IPS-11a (cell line): ENCODE data around the gene WNT5B.

ENCODE experiments used
- H3K4me3 ChIP-seq: one replicate; pipeline ENCODE4 v1.5.1; 2013; ENCODE audit warnings: low read depth, low read length, control low read depth

WNT5B gene

DNA sequence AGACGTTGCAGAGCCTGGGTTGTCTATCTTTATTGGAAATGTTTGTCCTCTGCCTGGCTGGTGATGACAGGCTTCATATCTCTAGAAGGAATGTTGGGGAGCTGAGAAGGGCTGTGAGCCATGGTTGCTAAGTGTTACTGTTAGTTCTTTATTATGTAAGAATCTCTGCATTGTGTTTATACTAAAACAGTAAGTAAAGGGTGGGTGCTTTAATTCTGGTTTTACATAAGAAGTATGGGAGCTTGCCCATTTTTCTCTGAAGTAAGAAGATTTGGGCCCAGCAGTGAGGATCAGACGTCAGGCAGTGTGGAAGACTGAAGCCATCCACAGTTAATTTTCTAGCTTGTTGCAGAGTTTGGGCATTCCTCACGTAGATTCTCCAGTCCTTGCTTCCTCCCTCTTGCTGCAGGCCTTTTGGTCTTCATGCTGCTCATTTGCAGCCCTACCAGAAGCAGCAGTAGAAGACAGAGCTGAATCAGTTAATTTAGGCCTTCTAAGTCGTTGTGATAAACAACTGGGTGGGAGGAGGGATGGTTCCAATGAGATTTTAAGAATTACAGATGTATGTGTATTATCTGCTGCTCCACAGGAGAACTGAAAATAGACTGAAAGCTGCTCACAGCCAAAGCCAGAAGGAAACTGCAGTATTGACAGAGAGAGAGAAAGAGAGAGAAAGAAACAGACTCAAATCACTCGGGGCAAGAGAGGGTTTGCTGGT is 21.4 kb downstream of the WNT5B start:
- H3K4me3 ChIP-seq: no peak overlapping the region

GRCh38 chr12:1650978-1651361 is 21.9 kb downstream of the WNT5B start:
- H3K4me3 ChIP-seq: no peak overlapping the region

DNA sequence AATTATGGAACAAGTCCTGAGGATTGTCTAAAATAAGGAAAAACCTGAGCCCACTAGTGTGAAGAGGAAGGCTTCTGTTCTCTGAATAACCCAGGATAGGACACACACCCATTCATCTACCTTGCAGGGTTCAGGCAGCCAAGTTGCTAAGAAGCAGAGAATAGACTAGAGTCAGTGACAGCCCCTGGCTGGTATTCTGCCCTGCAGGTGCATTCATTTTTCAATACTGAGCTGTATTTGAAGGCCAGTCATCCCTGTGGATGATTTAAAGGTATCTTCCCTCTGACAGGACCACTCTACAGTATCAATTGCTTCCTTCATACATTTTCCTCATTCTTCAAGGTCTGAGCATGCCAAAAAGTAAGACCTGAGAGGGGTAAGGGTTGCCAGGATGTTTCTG is 22.9 kb downstream of the WNT5B start:
- no peak overlapping the region for H3K4me3 ChIP-seq

DNA sequence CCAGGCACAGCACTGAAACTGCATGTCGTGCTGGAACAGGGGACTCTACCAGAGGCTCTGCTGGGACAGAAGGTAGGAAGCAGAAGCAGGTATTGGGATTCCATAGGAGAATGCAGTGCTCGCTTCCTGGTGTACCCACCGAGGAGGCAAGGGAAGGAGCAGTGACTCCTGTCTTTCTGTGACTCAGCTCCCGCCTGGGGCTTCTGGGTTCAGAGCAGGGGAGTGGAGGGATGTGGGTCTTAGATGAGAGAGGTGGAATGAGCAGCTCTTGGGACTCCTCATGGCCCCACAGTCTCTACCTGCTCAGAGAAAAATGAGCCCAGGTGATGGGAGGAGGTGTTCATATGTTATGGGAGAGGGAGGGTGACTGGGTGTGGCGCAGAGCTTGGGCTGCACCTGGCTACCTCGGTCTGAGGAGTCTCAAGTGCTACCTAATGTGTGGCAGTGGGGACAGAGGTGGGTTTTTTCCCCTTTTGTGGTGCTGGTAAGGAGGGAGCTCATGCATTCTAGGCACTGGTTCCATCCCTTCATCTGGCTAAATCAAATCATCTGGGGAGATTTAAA is 26.3 kb downstream of the WNT5B start:
- H3K4me3 ChIP-seq: no peak overlapping the region

DNA sequence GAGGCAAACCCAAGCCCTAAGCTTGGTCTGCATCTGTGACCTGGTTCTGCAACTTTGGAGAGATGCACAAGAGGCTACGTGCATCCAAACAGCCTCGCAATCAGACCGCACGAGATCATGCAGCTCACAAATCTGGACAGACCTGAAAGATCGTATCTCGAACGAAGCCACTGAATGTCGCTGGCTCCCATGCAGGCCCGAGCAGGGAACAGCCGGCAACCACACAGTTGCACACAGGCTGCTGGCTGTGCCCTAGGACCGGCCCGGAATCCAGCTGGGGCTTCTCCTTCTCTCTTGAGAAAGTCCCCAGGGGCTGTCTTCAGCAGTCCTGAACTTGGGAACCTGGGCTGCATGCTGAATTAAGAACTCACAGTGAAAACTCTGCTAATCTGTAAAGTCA is 27.9 kb downstream of the WNT5B start:
- no peak overlapping the region for H3K4me3 ChIP-seq

GRCh38 chr12:1657688-1658087 is 28.7 kb downstream of the WNT5B start:
- no peak overlapping the region for H3K4me3 ChIP-seq

DNA sequence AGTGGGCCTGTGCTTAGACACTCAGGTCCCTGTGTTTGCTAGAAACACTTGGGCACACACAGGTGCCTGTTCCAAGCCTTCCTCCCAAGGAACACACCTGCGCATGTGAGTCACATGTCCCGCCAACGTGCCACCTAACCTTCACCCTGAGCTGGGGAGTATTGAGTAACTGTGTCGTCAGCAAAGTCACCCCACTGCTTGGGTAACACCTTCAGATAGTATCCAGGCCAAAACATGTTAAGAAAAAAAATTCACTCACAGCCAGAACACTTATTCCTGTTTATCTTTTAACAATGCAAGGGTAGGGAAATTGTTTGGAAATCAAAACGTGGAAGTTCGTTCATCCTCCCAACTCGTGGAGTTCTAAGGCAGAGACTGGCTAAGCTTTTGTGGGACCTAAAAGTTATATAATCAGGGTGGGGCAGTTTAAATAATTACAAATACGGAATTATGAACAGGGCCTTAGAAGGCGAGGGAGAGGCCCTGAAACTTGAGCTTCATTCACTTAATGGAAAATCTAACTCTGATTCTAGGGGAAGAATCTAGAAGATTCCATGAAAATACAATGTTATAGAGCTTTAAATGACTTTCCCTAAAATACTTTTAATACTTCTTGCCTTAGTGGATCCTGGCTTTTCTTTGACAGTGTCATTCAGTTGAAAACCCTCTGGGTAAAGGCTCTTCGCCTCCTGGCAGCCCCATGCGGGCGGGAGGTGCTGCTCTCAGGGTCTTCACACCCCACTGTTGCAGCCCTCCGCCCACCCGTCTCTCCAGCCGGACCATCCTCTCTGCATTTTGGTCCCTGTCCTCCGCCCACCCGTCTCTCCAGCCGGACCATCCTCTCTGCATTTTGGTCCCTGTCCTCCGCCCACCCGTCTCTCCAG is 31.5 kb downstream of the WNT5B start:
- H3K4me3 ChIP-seq: no peak overlapping the region

DNA sequence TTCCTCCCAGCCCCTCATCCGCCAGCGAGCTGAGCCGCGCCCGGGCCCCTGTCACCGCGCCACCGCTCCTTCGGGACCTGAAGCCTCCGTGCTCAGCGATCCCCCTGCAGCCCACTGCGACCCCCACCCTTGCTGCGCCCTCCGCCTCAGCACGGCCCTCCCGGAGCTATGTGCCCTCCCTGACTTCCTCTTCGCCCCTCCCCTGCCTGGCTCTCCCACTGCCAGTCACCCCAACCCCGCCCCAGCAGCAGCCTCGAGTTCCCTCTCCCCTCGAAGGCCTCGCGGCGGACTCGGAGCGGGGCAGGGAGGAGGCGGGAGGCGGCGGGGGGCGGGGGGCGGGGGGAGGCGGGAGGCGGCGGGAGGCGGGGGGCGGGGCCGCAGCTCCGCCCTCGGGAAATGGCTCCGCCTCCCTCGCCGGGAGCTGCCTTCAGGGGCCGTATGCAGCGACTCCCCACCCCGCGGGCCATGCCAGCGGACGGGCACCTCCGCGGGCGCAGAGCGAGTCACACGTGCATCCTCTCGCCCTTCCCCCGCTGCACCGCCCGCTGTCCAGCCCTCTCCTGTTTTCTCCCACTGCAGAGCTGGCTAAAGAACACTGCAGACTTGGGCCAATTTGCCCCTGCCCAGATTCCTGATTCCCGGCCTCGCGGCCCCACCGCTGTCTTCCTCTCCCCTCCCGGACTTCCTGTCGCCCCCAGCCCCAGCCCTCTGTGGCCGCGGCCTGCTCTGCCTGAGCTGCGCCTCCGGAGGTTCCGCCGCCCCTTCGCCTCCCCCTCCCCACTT is 32.7 kb downstream of the WNT5B start:
- H3K4me3 ChIP-seq: peak overlapping the region; percentile 59

- peak overlapping the region; percentile 27 for H3K4me3 ChIP-seq
These were observed 33.9 kb downstream of the WNT5B start for GRCh38 chr12:1662761-1663439.

GRCh38 chr12:1663440-1664132 is 34.6 kb downstream of the WNT5B start:
- no peak overlapping the region for H3K4me3 ChIP-seq

GRCh38 chr12:1665366-1665765 is 36.3 kb downstream of the WNT5B start:
- no peak overlapping the region for H3K4me3 ChIP-seq

- H3K4me3 ChIP-seq: no peak overlapping the region
These were observed 37.2 kb downstream of the WNT5B start for GRCh38 chr12:1666215-1666614.

GRCh38 chr12:1666685-1667162 is 37.7 kb downstream of the WNT5B start:
- H3K4me3 ChIP-seq: no peak overlapping the region

- no peak overlapping the region for H3K4me3 ChIP-seq
These were observed 40.0 kb downstream of the WNT5B start for GRCh38 chr12:1668833-1669543.

DNA sequence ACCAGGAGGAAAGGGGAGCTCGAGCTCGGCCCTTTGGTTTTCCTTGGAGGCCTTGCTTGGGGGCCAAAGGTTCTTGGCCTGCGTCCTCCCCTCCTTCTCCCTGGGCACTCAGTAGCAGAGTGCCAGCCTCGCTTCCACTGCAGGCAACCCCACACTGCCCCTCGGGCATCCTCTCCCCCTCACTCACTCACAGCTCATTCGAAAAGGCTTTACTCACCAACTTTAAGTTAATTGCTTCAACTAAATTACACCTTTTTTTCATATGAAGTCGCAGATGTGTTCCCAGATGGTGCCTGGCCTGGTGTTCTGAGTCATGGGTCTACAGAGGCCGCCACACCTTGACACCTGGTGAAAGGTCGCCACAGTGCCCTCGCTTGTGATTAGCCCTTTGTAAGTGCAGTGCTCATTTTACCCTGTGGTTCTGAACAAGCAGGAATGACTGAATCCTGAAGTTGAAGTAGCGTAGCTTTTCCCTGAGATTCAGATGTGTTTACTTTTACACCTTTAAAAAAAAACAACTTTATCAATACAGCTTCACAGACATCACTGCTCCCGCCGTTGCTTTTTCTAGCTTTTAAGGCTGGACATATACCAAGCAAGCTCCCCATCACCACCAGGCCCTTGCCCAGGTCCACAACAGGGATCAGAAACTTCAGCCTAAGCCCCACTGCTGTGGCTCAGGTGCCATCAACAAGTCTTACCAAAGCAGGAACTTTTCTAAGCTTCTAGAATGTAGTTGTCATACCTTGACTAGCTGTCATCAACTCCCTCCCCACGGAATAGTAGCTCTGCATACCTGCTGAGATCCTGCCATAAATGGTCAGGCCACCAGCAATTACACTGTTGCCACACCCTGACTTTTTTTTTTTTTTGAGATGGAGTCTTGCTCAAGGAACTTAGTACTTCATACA is 41.6 kb downstream of the WNT5B start:
- H3K4me3 ChIP-seq: no peak overlapping the region

GRCh38 chr12:1676043-1676442 is 47.0 kb downstream of the WNT5B start:
- no peak overlapping the region for H3K4me3 ChIP-seq

GRCh38 chr12:1680804-1681492 is 51.9 kb downstream of the WNT5B start:
- H3K4me3 ChIP-seq: no peak overlapping the region

- H3K4me3 ChIP-seq: no peak overlapping the region
These were observed 52.4 kb downstream of the WNT5B start for GRCh38 chr12:1681493-1681807.
